Activated T-helper 2 cell treated with anti-CD3 and anti-CD28 coated beads, Interferon-gamma antibody, Interleukin-2, Interleukin-4, amounts not matched to agents 10 μg/mL and 5 μg/mL and 100 μg/mL, durations not matched to agents 14 hours and 24 hours and 36 hours (primary cell): ENCODE data around the gene SHMT2. TPM values are rescaled to one million over a fixed set of nuclear protein-coding genes. Genes with fewer than 3 reads are reported as not detected.

ENCODE experiments used
- DNase-seq: peaks from one replicate; pipeline ENCODE4 v3.0.0; 2021; ENCODE audit warnings: low spot score
- H3K27ac Mint-ChIP-seq: one replicate; pipeline ENCODE4 v1.8.0; 2021; ENCODE audit warnings: mixed read lengths
- H3K27me3 Mint-ChIP-seq: one replicate; pipeline ENCODE4 v1.8.0; 2021; ENCODE audit warnings: low read depth, mixed read lengths
- H3K36me3 Mint-ChIP-seq: one replicate; pipeline ENCODE4 v1.8.0; 2021; ENCODE audit warnings: low read depth, mixed read lengths
- H3K4me1 Mint-ChIP-seq: one replicate; pipeline ENCODE4 v1.8.0; 2021; ENCODE audit warnings: low read depth, mixed read lengths
- H3K4me3 Mint-ChIP-seq: one replicate; pipeline ENCODE4 v1.8.0; 2021; ENCODE audit warnings: low read depth, mild to moderate bottlenecking, moderate library complexity, mixed read lengths
- H3K9me3 Mint-ChIP-seq: one replicate; pipeline ENCODE4 v1.8.0; 2021; ENCODE audit warnings: mixed read lengths
- intact Hi-C: fragments of 100-400 bp; cut with micrococcal nuclease; formaldehyde crosslinking; loops from one replicate; pipeline ENCODE4 v1.15.1; 2023
- total RNA-seq: library from RNA; stranded (reverse); gene quantifications from 2 replicates; pipeline ENCODE4 v1.2.3, GENCODE V29; 2022

The SHMT2 gene
- total RNA-seq, 1 donor from 2014 or later = 295 TPM

DNA sequence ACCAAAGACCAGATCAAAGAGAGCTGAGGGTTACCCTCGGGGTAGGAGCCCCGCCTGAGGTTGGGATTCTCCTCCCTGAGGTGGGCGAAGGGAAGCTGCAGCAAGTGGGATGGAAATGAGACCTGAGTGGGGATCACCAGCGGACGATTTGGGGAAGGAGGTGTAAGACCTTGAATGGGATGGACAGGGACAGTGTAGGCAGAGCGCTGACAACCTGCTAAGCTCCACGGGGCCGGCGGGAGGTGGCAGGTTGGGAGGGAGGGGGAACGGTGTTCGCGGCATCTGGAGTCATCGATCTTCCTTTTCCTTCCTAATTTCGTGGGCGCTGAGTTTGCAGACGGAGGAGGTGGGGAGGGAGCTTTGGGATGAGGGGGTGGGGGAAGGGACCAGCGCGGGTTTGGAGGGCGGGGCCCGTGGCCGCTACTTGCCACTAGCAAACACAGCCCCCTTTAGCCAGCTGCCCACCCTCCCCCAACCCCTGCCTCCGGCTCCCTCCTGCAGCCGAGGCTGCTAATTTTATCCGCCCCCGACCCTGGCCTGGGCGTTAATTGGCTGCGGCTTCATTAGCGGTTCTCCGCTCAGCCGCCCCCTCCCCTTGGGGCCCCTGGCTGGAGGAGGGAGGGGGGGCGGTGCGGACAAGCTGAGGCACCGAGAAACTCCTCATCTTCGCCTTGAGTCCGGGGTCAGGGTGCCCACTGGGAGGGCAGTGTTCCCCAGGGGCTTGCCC lies 2.8 kb upstream of the SHMT2 start:
- Mint-ChIP-seq H3K4me1 (peaks cover 53% of the 10 kb centered on the region), H3K9me3 (no peaks in the 10 kb centered on the region), H3K27me3 (peaks cover 38% of the 10 kb centered on the region), H3K27ac (no peak overlapping the region), H3K4me3 (peak overlapping the region; percentile 57), H3K36me3 (peaks cover 22% of the 10 kb centered on the region)
- DNase-seq = no peak
- intact Hi-C loops = loop anchor here (5.0 kb wide), 2 partner anchors 139 to 406 kb away; partner anchors contain the start of genes B4GALNT1 and NAB2

DNA sequence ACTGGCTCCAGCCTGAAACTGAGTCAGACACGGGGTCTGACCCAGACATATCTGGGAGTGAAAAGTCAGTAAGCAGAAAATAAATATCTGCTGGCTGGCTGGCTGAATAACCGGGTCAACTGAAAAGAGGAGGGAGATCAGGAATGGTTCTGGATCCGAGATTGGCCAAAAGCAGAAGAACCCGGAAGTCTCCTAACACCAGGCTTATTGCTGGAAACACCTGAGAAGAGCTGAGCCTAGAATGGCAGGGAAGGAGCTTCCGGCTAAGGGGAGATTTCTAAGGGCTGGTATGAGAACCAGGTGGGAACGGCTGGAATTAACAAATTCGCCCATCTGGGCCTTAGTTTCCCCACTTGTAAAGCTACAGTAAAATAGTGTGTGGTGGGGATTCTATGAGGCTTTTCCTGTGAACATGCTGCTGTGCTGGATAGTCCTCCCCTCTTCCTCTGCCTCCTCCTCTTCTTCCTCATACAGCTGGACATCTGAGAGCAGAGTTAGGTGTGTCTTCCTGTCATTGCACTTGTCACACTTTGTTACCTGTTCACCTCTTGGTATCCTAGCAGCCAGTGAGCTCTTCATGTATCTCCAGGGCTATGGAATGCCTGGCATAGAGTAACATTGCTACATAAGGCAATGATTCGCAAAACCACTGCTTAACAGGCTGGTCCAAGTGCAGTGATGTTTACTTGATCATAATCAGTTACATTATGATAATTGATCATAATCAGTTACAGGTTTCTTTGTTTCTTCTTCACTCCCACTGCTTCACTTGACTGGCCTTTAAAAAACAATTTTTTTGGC lies 2.0 kb upstream of the SHMT2 start:
- Mint-ChIP-seq H3K9me3 (no peaks in the 10 kb centered on the region), H3K27me3 (peaks cover 31% of the 10 kb centered on the region), H3K36me3 (peaks cover 30% of the 10 kb centered on the region), H3K4me3 (peak overlapping the region; percentile 13), H3K4me1 (peaks cover 53% of the 10 kb centered on the region), H3K27ac (no peak overlapping the region)
- intact Hi-C loops = loop anchor here (5.0 kb wide), 2 partner anchors 140 to 405 kb away; partner anchors contain the start of genes B4GALNT1 and NAB2
- no peak for DNase-seq

DNA sequence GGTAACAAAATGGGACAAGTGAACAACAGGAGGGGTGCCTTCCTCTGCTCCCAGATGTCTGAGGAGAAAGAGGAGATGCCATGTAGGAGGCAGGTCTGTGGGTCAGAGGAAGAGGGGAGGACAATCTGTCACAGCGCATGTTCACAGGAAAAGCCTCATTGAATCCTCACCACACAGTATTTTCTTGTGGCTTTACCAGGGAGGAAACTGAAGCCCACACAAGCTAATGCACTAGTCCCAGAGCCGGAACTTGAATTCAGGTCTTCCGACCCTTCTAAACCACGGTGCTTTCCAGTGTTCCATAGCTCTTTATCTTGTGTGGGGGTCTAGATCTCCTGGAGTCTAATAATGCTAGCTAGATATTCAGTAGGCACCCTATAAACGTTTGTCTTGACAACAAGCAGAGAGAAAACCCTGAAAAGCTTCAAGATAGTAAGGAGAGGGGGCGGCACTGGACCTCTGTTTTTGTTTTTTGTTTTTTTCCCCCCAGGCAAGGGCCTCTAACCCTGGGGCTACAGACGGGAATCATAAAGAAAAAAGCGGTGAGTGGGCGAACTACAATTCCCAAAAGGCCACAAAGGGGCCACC lies 371 bp upstream of the SHMT2 start:
- Mint-ChIP-seq H3K4me3 (peak overlapping the region; percentile 97), H3K27ac (peak overlapping the region; percentile 89), H3K36me3 (peaks cover 46% of the 10 kb centered on the region), H3K9me3 (no peaks in the 10 kb centered on the region), H3K4me1 (peaks cover 42% of the 10 kb centered on the region), H3K27me3 (peaks cover 14% of the 10 kb centered on the region)
- intact Hi-C loops = loop anchor here (1.0 to 5.0 kb wide), 3 partner anchors 8 to 403 kb away; partner anchors contain the start of genes B4GALNT1 and NAB2
- no peak for DNase-seq

DNA sequence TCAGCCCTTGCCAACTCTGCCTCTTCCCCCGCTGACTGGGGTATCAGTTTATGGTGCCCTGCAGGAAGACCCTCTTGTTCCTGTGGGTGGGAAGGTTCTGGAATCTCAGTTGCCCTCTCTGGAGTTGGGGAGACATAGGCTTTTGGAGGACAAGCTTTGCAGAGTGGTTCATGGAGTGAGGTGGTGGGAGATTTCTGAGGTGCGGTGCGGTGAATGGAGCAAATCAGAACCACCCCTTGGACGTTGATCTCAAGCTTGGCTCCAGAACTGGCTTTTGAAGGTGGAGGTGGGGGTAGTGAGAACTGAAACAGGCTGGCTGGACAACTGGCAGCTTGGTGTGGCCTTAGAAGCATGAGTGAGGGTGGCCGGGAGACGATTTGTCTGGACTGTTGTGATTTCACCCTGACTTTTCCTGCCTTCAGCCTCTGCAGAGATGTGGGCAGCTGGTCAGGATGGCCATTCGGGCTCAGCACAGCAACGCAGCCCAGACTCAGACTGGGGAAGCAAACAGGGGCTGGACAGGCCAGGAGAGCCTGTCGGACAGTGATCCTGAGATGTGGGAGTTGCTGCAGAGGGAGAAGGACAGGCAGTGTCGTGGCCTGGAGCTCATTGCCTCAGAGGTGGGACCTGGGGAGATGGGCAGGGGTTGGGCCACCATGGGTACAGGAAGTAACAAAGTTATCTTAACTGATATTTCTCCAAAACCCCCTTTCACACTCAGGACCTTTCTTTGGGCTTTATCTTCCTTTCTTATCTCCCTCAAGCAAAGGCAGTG lies 1.1 kb downstream of the SHMT2 start:
- Mint-ChIP-seq H3K9me3 (no peaks in the 10 kb centered on the region), H3K27ac (peak overlapping the region; percentile 89), H3K36me3 (peaks cover 57% of the 10 kb centered on the region), H3K4me1 (peaks cover 40% of the 10 kb centered on the region), H3K4me3 (peak overlapping the region; percentile 97), H3K27me3 (peaks cover 9% of the 10 kb centered on the region)
- DNase-seq = no peak
- intact Hi-C loops = no loop called here

DNA sequence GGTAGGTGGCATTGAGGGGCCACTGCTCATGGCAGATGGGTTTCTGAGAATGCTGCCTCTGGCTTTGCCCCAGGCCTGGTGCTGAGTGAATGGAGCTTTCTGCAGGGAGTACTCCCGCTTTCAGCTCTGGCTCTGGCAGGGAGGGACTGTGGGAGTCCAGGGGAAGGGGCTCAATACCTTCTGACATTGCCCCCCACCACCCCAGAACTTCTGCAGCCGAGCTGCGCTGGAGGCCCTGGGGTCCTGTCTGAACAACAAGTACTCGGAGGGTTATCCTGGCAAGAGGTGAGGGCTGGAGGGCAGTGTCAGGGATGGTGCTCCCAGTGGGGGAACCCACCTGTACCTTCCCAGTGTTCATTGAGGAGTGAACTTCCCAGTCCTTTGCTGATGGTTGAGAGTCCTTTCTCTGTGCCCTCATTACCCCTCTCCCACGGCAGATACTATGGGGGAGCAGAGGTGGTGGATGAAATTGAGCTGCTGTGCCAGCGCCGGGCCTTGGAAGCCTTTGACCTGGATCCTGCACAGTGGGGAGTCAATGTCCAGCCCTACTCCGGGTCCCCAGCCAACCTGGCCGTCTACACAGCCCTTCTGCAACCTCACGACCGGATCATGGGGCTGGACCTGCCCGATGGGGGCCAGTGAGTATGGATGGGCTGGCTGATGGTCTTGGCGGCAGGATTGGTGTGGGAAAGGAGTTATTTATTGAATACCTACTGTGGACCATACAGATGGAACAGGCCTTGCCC lies 1.9 kb downstream of the SHMT2 start:
- Mint-ChIP-seq H3K27ac (no peak overlapping the region), H3K4me1 (peaks cover 33% of the 10 kb centered on the region), H3K4me3 (peak overlapping the region; percentile 97), H3K36me3 (peaks cover 64% of the 10 kb centered on the region), H3K9me3 (no peaks in the 10 kb centered on the region), H3K27me3 (peaks cover 5% of the 10 kb centered on the region)
- intact Hi-C loops = no loop called here
- no peak for DNase-seq

DNA sequence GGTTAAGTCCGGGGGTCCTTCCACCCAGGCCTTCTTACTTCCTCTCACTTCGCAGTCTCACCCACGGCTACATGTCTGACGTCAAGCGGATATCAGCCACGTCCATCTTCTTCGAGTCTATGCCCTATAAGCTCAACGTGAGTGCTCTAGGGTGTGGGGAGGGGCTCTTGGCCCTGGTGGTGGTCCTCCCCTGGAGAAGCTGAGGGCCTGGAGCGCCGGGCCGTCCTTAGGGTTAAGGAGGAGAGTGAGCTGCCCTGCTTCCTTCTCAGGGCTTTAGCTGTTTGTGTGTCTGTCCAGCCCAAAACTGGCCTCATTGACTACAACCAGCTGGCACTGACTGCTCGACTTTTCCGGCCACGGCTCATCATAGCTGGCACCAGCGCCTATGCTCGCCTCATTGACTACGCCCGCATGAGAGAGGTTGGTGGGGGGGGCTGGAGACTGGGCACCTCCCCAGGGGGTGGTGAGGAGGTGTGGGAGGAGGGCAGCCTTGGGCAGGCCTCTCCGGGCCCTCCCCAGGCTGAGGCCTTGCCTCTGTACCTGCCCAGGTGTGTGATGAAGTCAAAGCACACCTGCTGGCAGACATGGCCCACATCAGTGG lies 2.7 kb downstream of the SHMT2 start:
- no peak for DNase-seq
- peaks cover 32% of the 10 kb centered on the region for H3K4me1 Mint-ChIP-seq
- peaks cover 69% of the 10 kb centered on the region for H3K36me3 Mint-ChIP-seq
- no peak overlapping the region for H3K27ac Mint-ChIP-seq
- no peaks in the 10 kb centered on the region for H3K9me3 Mint-ChIP-seq
- peaks cover 10% of the 10 kb centered on the region for H3K27me3 Mint-ChIP-seq
- intact Hi-C loops = no loop called here
- H3K4me3 Mint-ChIP-seq = peak overlapping the region; percentile 15

DNA sequence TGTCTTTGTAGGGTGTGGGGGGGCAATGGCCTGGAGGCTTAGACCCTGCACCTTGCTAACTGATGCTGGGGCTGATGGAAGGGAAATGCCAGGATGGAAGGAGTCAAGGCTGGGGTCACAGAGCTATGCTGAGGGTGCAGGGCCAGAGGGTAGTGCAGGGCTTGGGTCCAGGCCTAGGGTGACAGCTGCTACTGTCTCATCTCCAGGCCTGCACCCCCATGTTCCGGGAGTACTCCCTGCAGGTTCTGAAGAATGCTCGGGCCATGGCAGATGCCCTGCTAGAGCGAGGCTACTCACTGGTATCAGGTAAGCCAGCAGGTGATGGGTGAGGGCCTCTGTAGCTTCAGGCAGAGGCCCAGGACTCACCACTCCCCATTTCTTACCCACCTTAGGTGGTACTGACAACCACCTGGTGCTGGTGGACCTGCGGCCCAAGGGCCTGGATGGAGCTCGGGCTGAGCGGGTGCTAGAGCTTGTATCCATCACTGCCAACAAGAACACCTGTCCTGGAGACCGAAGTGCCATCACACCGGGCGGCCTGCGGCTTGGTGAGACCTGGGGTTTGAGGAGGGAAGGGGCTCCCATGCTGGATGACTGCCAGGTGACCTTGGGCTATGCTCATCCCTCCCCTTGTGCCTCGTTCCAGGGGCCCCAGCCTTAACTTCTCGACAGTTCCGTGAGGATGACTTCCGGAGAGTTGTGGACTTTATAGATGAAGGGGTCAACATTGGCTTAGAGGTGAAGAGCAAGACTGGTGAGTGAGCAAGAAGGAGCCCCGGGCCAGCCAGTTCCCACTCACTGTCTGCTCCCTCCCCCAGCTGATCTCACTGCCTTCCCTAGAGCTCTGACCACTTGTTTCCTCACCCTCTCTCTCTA lies 4.1 kb downstream of the SHMT2 start:
- H3K4me3 Mint-ChIP-seq = no peak overlapping the region
- intact Hi-C loops = no loop called here
- peaks cover 14% of the 10 kb centered on the region for H3K27me3 Mint-ChIP-seq

DNA sequence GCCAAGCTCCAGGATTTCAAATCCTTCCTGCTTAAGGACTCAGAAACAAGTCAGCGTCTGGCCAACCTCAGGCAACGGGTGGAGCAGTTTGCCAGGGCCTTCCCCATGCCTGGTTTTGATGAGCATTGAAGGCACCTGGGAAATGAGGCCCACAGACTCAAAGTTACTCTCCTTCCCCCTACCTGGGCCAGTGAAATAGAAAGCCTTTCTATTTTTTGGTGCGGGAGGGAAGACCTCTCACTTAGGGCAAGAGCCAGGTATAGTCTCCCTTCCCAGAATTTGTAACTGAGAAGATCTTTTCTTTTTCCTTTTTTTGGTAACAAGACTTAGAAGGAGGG lies 4.7 kb downstream of the SHMT2 start:
- no peak for DNase-seq
- Mint-ChIP-seq H3K36me3 (peaks cover 69% of the 10 kb centered on the region), H3K4me1 (peaks cover 27% of the 10 kb centered on the region), H3K27me3 (peaks cover 17% of the 10 kb centered on the region), H3K27ac (no peak overlapping the region), H3K4me3 (no peak overlapping the region), H3K9me3 (no peaks in the 10 kb centered on the region)
- intact Hi-C loops = no loop called here

More for the DNA sequence above, 4.1 kb downstream of the SHMT2 start:
- no peak for DNase-seq
- Mint-ChIP-seq H3K9me3 (no peaks in the 10 kb centered on the region), H3K4me1 (peaks cover 29% of the 10 kb centered on the region), H3K36me3 (peaks cover 69% of the 10 kb centered on the region), H3K27ac (no peak overlapping the region)

DNA sequence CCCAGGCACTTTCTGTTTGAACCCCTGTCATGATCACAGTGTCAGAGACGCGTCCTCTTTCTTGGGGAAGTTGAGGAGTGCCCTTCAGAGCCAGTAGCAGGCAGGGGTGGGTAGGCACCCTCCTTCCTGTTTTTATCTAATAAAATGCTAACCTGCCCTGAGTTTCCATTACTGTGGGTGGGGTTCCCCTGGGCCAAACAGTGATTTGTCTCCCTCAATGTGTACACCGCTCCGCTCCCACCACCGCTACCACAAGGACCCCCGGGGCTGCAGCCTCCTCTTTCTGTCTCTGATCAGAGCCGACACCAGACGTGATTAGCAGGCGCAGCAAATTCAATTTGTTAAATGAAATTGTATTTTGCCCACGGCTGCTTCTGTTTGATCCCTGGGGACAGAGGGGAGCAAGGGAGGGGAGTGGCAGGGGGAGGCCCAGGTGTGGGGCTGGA lies 5.1 kb downstream of the SHMT2 start:
- DNase-seq = no peak
- peaks cover 17% of the 10 kb centered on the region for H3K27me3 Mint-ChIP-seq
- H3K36me3 Mint-ChIP-seq = peaks cover 69% of the 10 kb centered on the region
- no peak overlapping the region for H3K4me3 Mint-ChIP-seq
- intact Hi-C loops = no loop called here
- peaks cover 28% of the 10 kb centered on the region for H3K4me1 Mint-ChIP-seq
- H3K9me3 Mint-ChIP-seq = no peaks in the 10 kb centered on the region
- no peak overlapping the region for H3K27ac Mint-ChIP-seq

DNA sequence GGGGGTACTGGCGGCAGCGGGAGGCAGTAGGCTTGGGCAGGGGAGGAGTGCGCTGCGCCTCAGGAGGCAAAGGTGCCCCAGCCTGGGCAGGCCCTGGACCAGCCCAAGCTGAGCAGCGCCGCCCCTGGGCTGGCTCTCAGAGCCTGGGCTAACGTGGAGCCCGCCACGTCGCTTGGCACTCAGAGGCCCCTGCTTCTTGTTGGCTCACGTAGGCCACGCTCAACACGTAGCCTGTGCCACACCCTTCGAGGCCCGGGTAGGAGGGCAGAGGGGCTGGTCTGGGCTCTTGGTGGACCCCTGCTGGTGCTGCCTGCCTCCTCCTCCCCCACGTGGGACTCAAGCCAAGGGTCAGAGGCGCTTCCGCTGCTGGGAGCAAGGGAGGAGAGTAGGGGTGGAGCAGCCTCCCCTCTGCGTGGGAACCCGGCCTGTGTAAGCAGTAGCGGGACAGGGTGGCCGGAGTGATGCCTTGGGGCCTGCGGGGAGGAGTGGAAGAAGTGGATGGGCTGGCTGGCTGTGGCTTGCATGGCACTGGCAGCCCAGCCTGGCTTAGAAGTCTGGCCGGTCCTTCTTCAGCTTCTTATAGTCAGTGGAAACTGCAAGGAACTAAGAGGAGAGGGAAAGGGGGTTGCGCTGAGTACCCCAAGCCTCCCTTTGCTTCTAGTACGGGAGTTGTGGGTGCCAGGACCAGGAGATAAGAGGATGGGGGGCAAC lies 5.7 kb downstream of the SHMT2 start:
- DNase-seq = no peak
- H3K4me1 Mint-ChIP-seq = peaks cover 29% of the 10 kb centered on the region
- H3K9me3 Mint-ChIP-seq = no peaks in the 10 kb centered on the region
- H3K27me3 Mint-ChIP-seq = peaks cover 18% of the 10 kb centered on the region
- intact Hi-C loops = no loop called here
- no peak overlapping the region for H3K4me3 Mint-ChIP-seq
- peaks cover 63% of the 10 kb centered on the region for H3K36me3 Mint-ChIP-seq
- no peak overlapping the region for H3K27ac Mint-ChIP-seq
